ENCODE results near the gene SRGAP2B. TPM values are rescaled to one million over a fixed set of nuclear protein-coding genes. Genes with fewer than 3 reads are reported as not detected.
"Not testable (repeated sequence)": the region's sequence is repeated elsewhere in the genome, so short reads cannot be mapped to it uniquely, and the experiment has no call there.

Gene SRGAP2B
- total RNA-seq, 1 donor from 2014 or later: 46.1 TPM

DNA sequence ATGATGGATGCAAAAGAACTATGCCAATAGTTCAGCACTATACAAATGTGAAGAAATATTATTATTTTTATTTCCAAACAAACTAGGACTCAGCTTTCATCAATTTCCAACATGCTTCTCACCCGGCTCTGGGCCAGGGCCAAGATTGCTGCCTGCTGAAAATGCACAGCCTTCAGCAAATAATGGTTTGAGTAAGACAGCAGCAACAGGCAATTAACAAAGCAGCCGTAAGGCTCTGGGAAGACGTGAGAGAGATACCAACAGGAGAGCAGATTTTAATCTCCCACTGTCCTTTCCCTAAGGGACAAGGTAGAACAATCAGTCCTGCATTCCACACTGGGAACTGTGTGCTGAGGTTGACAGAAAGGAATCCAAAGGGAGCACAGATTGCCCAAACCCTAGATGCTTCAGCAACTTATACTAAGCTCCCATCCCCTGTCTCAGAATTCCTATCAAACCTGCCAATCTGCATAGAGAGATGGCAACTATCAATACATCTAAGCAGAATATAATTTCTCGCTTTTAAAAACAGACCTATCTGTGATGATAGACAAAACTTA, 134.1 kb downstream of the SRGAP2B start:
- DNase-seq (ENCODE audit: low spot score): not testable (repeated sequence)

DNA sequence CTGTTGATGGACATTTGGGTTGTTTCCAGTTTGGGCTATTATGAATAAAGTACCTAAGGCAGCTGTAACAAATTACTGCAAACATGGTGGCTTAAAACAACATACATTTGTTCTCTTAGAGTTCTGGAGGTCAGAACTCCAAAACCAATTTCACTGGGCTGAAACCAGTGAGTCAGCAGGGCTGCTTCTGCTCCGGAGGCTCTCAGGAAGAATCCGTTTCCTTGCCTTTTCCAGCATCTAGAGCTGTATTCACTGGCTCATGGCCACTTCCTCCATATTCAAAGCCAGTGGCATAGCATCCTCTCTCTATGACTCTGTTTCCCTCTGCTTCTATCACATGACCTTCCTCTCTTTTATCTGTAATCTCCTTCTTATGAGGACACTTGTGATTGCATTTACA, 146.7 kb downstream of the SRGAP2B start:
- not testable (repeated sequence) for DNase-seq (ENCODE audit: low spot score)

DNA sequence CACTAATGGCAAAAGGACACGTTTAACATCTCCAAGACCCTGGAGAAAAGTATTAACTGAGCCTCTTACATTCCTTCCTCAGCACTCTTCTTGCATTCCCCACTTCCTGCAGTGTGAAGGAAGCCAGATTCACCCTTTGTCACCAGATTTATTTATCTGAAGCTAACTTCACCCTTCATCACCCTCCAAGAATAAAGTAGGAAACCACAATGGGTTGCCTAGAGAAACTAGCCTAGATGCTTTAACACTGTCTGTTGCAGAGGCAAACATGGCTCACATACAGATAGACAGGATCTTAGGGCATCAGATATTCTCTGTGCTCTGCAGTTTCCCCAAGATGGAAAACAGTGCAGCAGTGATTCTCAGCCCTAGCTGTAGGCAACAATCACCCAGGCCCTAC, 147.6 kb downstream of the SRGAP2B start:
- DNase-seq (ENCODE audit: low spot score): not testable (repeated sequence)

DNA sequence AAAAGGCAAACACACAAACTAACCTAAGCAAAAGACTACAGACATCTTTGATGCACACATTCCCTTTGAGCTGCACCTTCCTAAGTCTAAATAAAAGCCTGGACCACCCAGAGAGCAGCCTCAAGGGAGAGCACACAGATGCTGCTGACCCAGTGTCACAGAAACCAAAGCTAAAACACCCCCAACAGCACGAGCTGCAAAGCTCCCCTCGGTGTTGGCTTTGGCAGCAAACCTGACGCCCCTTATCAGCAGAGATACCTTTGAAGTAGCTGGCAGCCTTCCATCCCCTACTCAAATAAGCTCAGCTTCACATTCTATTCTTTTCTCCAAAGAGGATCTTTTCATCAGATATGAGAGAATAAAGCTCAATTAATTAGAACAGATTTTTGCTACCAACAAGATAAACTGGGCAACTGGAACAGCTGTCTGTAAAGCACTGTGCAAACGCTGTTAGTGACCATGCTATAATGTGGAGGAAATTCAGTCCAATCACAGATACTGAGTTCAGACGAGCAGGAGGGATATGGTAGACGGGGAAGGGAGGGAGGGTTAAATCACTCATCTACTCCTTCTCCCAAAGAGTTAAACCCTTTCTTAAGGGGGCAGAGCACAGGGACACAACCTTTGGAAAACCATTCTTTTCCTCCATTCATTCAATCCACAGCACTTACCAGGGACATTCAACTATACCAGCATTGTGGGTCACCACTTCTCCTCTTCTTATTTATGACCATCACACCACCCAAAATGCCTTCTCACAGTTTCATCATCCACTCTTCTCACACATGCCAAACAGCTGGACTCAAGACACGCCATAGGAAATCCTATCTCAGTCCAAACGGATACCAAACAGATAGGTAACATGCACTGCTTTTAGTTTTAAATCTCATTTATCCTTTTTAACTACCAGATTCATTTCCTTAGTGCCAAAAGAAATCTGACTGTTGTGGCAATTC, 148.3 kb downstream of the SRGAP2B start:
- DNase-seq (ENCODE audit: low spot score): not testable (repeated sequence)

DNA sequence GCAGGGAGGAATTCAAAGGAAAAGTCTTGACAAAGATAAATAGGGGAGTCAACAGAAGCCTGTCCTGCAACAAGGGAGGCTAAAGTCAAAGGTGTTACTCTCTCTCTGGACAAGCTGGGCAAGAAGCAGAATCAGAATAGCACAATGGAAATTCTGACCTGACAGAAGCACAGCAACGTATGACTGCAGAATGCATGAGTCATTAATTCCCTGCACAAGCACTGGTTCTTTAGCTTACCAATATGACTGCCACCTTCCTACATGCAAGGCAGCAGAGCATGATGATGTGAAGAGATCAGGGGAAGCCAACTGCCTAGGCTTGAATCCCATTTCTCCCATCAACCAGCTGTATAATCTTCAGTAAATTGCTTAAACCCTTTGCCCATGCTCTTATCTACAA, 153.4 kb downstream of the SRGAP2B start:
- not testable (repeated sequence) for DNase-seq (ENCODE audit: low spot score)

DNA sequence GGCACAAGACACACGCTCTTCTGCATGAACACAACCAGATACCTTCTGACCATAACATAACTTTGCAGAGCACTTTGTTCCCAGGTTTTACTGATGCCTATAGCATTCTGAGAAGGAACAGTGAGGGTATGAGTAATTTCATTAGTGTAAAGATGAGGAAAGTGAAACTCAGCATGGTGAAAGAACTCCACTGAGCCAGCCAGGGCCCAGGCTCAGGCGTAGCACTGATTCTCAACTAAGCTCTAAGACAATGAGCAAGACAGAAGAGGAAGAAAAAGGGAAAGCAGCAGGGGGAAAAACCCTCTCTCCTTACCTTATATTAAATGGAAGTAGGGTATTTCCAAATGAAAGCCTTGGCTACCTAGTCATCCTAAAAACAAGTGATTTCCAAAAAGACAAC, 155.1 kb downstream of the SRGAP2B start:
- DNase-seq (ENCODE audit: low spot score): not testable (repeated sequence)

DNA sequence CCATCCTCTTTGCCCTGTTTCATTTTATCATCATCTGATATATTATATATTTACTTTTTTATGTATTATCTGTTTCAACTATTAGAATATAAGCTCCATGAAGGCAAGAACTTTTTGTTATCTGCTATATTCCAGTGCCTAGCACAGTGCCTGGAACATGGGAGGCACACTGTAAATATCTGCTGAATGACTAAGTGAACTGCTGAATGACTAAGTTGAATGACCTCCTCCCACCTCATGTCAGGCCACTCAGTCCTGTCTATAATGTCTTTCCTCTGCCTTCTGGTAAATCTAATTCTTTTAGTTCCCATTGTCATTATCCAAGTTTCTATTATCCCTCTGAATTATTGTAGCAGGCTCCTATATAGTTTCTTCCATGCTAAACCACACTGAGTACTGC, 156.5 kb downstream of the SRGAP2B start:
- not testable (repeated sequence) for DNase-seq (ENCODE audit: low spot score)

DNA sequence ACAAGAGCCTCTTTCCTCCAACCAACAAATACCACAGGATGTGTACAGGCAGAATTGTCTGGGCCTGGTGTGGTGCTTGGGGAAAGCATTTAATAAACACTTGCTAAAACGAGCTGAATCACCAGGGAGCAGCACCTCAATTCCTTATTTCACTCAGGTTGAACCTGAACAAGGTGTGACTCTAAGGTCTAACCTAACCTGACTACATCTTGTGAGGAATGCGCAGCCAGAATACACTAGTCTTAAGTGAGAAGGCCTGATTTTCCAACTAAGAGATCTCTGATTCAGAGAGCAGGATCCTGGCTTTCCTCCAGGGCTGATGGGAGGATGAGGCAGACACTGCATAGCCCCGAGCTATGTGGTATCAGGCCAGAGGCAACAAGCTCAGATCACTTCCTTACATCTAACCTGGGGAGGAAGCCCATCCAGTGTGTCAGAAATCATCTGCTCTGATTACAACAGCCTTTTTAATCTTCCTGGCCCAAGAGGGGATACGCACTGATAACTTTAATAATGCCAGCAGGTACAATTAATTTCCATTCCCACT, 158.9 kb downstream of the SRGAP2B start:
- DNase-seq (ENCODE audit: low spot score): not testable (repeated sequence)

DNA sequence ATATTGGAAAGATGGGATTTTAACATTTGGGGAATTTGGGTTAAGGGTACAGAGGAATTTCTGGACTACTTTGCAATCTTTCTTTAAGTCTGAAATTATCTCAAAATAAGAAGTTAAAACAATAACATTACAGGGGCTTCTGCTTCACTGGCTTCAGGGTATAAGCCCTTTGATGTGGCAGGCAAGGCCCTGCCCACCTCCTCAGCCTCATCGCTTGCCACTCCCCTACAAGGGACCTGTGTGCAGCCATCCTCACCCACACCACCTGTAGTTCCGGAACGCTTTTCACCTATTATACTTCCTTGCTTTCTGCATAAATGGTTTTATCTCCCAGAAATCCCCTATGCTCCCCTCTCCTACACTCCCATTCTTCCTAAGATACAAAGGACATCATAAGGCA, 159.8 kb downstream of the SRGAP2B start:
- not testable (repeated sequence) for DNase-seq (ENCODE audit: low spot score)

DNA sequence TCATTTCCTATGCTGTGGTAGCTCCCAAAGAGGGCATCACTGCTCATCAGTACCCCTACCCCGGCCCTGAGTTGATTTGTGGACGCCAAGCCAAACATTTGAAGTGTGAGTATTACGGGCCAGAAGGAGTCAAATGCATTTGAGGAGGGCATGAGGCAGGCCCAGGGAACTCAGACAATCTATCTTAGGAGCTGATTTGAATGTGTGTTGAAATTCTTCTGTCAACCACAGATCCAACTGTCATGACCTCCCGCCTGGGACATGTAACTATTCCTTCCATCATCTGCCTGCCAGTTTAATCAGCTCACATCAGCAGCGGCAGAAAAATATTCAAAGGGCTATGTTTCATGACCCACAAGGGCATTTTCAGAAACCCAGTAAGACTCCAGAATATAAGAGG, 162.1 kb downstream of the SRGAP2B start:
- not testable (repeated sequence) for DNase-seq (ENCODE audit: low spot score)

DNA sequence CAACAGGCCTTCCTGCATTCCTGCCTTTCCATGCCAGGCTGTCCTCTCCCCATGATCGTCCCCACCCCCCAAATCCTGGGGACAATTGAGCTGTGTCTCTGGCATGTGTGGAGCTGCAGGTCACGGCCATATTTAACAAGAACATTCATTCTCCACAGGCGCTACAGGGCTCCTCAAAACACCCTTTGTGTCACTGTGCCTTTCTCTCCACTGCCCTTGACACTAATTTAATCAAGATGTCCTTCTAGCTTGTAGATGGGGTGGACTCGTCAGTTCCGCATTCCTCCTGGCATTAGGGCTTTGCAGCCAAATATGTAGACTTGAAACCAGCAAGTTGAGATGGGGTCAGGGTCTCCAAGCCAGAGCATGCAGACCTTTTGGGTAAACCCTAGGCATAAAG, 163.0 kb downstream of the SRGAP2B start:
- DNase-seq (ENCODE audit: low spot score): not testable (repeated sequence)

DNA sequence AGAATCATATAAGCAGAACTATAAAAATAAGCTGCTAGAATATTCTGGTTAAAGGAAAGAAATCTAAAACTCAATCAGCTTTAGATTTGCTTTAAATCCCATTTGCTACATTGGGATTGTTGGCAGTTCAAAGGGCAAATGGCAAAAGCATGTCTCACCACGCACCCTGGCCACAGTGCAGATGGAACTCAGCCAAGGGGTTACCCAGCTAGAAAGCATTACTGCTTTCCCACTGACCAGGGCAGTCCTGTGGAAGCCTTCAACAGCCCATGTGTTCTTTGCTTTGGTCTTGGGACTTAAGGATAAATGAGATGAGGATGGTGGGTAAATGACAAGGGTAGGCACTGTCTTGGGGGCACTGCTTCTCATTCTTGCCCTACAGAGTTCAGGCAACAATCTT, 163.6 kb downstream of the SRGAP2B start:
- DNase-seq (ENCODE audit: low spot score): not testable (repeated sequence)

DNA sequence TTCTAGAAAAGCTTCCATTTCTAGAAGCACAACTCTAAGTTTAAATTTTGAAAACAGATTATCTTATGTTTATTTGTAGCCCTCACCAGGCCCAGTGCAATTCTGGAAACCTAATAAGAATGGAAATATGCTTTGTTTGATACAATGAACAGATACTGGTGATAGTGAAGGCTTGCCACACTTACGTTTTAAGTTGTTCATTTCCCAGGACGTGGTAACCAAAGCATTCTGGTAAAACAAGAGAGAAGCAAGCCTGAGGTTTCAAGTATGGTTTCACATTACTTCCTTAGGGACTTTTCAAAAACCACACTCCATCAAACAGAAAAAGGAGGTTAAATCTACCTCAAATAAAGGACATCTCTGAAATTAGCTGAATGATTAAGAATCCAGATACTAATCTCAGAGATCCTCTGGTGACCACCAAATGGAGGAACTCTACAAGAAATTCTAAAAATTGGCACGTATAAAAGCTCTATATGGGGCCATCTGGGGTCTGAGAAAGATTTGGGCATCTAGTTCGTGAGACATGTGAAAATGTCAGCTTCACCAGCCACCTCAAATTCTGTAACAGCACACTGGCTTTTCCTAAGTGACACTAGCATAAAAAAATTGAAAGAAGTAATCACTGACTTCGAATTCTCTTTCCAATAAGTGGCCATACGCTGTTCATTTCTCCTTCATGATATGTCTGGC, 164.9 kb downstream of the SRGAP2B start:
- DNase-seq (ENCODE audit: low spot score): not testable (repeated sequence)

DNA sequence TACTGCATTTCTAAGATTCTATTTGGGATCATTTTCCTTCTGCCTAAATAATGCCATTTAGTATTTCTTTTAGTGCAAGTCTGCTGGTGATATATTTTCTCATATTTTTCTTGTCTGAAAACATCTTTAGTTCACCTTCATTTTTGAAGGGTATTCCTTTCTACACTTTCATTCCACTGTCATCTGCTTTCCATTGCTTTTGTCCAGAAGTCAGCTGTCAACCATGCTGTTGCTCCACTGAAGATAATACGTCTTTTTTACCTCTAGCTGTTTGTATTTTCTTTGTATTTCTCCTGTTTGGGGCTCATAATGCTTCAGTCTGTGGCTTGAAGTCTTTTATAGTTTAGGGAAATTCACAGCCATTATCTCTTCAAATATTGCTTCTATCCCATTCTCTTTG, 167.8 kb downstream of the SRGAP2B start:
- DNase-seq (ENCODE audit: low spot score): not testable (repeated sequence)

DNA sequence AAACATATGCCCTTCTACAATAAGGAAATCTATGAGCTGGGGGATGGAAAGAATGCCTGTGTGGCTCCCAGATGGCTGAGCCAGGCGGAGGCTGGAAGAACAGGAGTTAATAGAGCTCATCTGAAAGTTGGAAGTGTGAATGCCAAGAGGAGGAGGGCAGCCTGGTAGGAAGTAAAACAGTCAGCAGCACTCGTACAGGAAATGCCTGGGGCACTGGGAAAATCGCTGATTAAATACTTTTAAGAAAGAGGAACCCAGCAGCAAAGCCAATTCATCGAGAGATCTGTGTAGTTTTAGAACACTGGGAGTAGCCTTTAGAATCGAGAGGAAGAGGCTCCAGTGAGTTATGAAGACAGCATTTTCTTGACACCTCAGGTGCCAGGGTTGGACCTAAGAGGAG, 171.5 kb downstream of the SRGAP2B start:
- DNase-seq (ENCODE audit: low spot score): not testable (repeated sequence)

DNA sequence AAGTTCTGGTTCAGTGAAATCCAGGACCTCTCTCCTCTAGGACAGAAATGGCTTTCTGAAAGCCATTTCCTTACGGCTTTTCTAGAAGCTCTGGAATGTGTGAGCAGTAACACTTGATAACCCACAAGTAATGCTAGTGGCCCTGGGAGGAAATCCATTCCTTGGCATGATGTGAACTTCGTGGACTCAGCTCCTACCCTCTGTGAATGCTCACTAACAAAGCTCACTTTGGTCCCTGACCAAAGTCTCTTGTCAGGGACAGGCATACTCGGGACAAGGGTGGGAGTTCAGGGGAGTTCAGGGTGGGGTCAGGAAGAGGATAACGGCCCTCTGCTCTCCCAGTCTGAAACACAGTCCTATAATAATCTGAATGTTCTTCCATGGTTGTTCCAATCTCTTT, 172.3 kb downstream of the SRGAP2B start:
- DNase-seq (ENCODE audit: low spot score): not testable (repeated sequence)

DNA sequence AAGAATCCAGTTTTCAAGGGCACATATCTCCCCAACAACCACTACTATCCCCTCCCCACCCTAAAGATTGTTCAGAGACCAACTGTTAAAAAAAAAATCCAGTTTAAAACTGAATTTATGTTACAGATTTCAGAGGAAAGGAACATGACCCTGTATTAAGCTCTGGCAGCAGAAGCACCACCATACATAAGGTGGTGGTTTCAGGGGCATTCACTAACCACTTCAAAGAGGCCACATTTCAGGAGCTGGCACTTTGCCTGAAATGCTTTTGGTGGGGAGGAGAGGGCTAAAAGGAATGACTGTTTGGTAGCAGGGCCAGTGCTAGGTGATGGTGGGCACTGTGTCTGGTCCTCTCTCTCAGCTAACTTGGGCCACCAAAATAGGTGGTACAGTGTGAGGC, 176.0 kb downstream of the SRGAP2B start:
- DNase-seq (ENCODE audit: low spot score): not testable (repeated sequence)

DNA sequence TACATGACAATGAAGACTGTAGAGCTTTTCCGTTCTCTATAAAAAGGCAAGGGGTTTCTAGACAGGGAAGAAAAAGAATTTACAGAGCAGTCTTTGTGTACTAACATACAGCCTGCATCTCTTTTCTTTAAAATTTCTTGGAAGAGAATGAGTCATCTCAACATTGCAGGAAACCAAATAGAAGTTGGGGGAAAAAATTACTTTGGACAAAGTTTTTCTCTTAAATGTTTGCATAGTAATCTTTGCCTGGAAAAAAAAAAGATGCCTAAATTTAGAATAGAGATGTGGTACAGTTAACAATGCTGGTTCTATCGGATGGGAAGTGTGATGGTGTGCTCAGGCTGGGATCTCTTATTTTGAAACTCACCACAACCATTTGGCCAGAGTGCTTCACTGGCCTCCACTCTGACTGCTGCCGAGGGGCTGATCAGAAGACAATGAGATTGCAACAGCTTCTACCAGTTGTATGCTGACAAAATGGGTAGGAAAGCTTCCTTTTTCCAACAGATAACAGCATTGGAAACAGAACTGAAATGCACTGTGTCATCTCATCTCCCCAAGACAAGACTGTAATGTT, 177.0 kb downstream of the SRGAP2B start:
- not testable (repeated sequence) for DNase-seq (ENCODE audit: low spot score)

DNA sequence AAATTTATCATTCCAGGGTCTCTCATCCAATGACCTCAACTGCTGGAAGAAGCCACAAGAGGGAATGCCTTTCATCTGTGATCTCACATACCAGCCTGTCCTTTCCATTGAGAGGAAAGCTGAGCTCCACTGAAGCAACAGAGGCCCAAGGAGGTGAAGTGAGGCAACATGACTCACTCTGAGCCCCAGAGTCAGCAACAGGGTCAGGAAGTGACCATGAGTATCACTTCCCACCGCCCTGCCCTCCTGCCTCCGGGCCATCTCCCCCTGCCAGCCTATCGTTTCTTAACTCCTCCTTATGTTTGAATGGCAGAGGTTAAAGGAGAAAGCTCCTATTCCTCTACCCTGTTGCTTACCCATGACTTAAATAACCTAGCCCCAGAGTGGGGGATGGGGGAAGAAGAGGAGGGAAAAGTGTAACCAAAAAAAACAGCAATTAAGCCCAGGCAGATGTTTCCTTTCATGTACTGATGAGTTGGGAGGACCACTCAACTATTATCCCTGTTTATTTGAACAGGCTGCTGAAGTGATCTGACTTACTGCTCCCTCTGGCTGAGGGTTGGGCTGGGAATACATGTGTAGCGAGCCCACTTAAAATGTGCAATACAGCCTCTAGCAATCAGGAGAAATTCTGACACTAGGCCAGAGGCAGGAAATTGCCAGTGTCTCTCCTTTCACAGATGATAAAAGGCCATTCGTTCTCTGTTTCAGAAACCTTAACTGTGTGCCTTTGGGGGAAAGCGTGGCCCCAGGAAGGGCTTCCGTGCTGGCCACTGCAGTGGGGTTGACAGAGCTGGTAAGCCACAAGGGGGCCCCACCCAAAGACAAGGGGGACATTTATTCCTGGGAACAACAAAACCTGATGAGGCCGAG, 177.7 kb downstream of the SRGAP2B start:
- not testable (repeated sequence) for DNase-seq (ENCODE audit: low spot score)
